GM21367 (cell line): Measurements from ENCODE around the gene GPSM1.

Experiments
- ATAC-seq: cut with Tn5 transposase; IDR thresholded peaks from one replicate; pipeline ENCODE4 v1.9.1; 2021; ENCODE audit not compliant: unreplicated experiment

GPSM1 gene

GRCh38 chr9:136304456-136304855, 22.9 kb upstream of the GPSM1 start:
- no peak for ATAC-seq

DNA sequence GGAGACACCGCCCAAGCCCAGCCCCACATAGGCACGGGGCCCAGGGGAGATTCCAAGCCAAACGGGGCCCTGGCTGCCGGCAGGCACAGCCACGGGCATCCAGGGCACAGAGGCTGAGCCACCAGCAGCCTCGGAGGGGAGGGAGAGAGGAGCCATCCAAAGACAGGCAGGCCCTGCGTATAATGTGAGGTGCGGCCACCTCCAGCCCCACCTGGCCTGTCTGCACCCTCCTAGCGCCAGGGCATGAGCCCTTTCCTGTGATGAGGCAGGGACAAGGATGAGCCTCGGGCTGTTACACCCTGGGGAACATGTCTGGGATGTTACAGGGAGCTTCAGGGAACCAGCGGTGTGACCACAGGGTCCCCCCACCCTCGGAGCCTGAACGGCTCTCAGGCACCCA, 22.4 kb upstream of the GPSM1 start:
- ATAC-seq, result no peak

DNA sequence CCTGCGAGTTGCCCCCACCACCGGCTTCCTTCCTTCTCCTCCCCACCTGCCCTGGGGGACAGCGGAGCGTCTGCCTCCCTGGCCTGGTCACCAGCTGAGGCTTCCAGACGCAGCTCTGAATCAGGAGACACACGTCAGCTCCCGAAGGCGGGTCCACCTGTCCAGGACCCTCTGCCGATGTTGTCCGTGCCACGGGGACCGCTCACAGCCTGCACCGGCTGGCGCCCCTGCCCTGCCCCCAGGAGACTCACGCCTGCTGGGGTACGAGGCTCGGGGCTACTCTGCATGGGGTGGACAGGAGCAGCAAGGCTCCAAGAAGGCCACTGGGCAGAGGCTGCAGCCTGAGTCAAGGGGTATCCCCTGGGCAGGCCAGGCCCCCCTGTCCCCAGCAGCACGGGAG, 21.5 kb upstream of the GPSM1 start:
- no peak for ATAC-seq

DNA sequence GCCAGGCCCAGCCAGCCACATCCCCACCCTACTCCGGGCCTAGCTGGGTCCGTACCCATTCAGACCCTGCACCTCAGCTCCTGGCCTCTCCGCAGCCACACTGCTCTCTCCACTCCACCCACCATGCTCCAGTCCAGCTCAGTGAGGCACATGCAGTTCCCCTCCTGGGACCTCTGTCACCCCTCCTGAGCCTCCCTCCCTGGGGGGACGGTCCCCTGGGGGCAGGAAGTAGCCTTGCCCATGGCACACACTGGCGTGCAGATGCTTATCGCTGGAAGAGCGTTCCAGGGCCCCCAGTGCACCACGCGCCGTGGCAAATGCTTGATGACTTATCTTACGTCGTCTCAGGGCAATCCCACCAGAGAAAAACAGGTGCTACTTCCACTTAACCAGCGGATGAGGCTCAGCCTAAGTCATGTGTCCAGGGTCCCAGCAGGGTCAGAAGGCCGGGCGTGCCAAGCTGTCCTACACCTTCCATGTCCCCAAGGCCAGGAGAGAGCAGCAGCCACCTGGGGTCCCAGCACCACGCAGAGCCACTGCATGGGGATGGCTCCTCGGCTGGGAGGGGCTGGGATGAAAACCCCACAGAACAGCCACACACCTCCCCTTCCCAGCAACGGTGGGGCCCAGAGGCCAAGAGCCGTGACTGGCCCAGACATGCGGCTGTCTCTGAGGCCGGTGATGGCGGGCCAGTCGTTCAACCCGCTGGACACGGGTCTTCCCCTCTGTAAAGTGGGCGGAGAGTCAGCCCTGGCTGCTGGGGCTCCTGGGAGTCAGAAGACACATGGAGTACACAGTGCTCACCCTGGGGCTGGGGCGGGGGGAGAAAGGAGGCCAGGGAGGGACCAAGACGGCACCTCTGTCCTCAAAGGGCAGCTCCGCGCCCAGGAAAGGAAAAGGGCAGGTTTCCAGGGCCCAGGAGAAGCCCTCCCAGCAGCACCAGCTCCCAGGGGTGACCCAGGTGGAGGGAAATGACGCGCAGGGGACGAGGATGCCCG, 20.8 kb upstream of the GPSM1 start:
- no peak for ATAC-seq

GRCh38 chr9:136307215-136307750, 20.1 kb upstream of the GPSM1 start:
- ATAC-seq, result no peak

GRCh38 chr9:136308006-136308701, 19.2 kb upstream of the GPSM1 start:
- ATAC-seq, result no peak

GRCh38 chr9:136308702-136309053, 18.7 kb upstream of the GPSM1 start:
- no peak for ATAC-seq

DNA sequence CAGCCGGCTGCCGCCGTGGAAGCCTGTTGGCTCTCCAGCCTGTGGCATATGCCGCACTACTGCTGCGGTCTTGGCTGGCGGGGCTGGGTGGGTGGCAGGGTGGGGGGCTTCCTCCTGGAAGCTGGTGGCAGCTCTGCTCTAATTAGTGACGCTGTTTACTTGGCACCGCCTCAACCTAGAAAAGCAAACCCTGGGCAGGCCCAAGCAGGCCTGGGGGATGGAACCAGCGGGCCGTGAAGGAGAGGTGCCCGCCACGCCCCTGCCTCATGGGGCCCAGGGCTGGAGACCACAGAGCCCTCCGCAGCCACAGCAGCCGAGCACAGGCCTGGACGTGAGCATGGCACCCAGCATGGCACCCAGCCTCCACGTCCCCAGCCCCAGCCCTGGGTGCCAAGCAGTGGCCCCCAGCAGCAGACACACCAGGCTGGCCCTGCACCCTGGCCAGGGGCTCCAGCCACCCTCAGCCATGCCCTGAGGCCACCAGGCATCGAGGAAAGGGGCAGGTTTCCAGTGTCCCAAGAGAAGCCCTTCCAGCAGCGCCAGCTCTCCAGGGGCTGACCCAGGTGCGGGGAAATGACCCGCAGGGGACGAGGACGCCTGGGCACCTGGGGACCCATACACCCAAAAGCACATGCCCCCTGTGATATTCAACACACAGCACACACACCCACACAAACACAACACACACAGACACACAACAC, 18.1 kb upstream of the GPSM1 start:
- ATAC-seq, result no peak

- ATAC-seq, result no peak
Observed at GRCh38 chr9:136309806-136310220, 17.5 kb upstream of the GPSM1 start.

DNA sequence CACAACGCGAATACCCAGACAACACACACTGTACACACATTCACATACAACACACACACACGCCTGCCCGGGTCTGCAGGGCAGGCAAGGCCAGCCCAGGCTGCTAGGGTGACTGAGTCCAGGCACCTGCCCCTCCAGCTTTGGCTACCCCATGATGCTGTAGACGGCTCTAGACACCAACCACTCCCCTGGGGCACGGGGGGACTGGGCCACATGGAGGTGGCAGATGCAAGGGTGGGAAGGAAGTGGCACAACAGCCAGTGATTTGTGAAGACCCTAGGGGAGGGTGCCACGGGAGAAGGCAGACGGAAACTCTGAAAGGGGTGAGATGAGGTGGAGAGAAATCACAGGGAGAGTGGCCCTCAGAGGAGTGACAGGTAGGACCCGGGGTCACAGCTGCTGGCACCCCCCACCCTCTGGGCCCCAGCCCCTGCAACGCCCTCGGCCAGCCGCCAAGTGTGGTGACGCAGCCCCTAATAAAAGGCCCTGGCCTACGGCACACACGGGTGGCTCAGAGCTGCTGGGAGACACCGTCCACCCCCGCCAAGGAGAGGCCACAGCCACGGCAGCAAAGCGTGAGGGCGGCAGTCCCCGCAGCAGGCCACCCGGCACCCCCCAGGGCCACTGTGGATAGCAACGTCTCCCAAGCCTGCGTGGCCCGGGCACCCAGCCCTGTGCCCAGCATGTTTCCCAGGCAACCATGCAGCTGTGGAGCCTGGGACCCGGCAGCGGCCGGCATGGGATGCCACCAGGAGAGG, 16.9 kb upstream of the GPSM1 start:
- no peak for ATAC-seq

GRCh38 chr9:136311051-136312008, 16.0 kb upstream of the GPSM1 start:
- no peak for ATAC-seq

GRCh38 chr9:136312009-136312375, 15.3 kb upstream of the GPSM1 start:
- ATAC-seq, result no peak

DNA sequence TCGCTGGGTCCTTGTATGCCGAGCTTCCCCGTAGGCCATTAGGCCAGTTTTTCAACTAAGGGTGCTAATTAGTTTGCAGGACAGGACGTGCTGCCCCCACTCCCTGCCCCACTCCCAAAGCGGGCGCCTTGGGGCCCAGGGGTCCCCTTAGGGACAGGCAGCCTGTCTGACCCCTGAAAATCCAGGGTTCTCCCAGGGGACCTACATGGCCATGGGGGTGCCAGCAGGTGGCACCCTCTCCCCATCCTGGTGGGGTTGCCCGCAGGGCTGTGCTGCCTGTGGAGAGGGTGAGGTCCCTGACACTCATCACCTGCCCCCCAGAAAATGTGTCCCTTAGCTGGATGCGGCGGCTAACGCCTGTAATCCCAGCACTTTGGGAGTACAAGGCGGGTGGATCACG, 14.9 kb upstream of the GPSM1 start:
- no peak for ATAC-seq

GRCh38 chr9:136313111-136314055, 14.0 kb upstream of the GPSM1 start:
- no peak for ATAC-seq

DNA sequence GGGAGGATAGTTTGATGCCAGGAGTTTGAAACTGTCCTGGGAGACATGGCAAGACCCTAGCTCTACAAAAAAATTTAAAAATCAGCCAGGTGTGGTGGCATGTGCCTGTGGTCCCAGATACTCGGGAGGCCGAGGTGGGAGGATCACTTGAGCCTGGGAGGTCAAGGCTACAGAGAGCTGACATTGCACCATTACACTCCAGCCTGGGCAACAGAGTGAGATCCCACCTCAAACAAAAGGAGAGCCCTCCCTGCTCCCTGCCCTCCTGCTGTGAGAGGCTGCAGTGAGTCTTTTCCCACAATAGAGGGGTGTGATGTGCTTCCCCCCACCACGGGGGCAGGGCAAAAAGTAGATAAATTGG, 13.3 kb upstream of the GPSM1 start:
- no peak for ATAC-seq

GRCh38 chr9:136314944-136315343, 12.4 kb upstream of the GPSM1 start:
- ATAC-seq, result no peak

DNA sequence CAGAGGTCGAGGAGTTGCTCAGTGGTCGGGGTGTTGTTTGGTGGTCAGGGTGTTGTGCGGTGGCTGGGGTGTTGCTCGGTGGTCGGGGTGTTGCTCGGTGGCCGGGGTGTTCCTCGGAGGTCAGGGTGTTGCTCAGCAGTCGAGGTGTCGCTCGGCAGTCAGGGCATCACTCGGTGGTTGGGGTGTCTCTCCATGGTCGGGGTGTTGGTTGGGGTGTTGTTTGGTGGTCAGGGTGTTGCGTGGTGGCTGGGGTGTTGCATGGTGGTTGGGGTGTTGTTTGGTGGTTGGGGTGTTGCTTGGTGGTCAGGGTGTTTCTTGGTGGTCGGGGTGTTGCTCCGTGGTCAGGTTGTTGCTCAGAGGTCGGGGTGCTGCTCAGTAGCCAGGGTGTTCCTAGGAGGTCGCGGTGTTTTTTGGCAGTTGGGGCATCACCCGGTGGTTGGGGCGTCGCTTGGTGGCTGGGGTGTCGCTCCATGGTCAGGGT, 11.0 kb upstream of the GPSM1 start:
- ATAC-seq, result no peak

DNA sequence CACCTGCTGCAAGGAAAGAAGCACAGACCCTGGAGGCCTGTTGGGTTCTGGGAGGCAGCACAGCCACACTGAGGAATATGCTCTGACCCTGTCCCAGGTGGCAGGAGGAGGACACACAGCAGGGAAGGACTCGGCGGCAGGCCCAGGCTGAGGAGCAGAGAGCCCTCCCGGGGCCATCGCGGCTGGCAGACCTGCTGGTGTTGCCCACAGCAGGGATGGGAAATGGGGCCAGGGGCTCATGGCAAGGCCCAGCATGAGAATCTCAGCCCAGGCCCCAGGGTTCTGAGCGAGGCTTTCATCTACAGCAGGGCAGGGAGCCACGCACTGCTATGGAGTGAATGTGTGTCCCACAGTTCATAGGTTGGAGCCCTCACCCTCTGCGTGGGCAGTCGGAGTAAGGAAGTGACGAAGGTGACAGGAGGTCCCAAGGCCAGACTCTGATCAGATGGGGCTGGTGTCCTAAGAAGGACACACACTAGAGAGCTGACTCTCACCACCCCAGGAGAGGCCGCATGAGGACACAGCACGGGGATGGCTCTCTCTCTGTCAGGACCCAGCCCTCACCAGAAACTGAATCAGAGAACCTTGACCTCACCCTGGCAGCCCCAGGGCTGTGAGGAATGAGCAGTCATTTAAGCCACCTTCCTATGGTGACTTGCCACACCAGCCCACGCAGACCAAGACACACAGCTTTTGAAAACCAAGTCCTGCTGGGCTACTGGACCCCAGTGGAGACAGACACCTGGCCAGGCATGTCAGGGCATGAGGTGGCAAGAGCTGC, 10.3 kb upstream of the GPSM1 start:
- ATAC-seq, result no peak
